ENCODE measurements around the gene ARHGEF39. TPM values are rescaled to one million over a fixed set of nuclear protein-coding genes. Genes with fewer than 3 reads are reported as not detected.

The ARHGEF39 gene
- total RNA-seq, 1 donor from 2014 or later, result 1.2 TPM

DNA sequence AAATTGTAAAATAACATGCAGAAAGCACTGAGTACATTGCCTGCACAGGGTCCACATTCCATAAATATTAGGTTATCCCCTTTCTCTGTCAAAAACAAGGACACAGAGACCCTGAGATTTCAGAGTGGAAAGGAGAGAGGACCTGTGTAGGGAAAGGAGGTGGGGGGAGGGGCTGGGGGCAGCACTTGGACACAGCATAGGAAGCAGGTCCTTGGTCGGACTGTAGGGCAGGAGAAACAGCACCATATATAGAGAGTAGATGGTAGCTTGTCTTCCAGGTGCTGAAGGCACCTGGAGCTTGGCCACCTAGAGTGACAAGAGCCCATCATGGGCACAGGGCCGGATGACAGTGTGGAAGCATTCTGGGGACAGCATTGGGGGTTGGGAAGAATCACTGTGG lies 22.3 kb upstream of the ARHGEF39 start:
- H3K9me3 ChIP-seq, result no peaks in the 10 kb centered on the region
- TF ChIP-seq, protein P1, sequence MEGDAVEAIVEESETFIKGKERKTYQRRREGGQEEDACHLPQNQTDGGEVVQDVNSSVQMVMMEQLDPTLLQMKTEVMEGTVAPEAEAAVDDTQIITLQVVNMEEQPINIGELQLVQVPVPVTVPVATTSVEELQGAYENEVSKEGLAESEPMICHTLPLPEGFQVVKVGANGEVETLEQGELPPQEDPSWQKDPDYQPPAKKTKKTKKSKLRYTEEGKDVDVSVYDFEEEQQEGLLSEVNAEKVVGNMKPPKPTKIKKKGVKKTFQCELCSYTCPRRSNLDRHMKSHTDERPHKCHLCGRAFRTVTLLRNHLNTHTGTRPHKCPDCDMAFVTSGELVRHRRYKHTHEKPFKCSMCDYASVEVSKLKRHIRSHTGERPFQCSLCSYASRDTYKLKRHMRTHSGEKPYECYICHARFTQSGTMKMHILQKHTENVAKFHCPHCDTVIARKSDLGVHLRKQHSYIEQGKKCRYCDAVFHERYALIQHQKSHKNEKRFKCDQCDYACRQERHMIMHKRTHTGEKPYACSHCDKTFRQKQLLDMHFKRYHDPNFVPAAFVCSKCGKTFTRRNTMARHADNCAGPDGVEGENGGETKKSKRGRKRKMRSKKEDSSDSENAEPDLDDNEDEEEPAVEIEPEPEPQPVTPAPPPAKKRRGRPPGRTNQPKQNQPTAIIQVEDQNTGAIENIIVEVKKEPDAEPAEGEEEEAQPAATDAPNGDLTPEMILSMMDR (IDR thresholded peaks at IDR 0.05), result no peak
- H3K4me3 ChIP-seq, result no peak overlapping the region
- ATAC-seq (no peak), DNase-seq (no peak)
- H3K27me3 ChIP-seq (ENCODE audit: low read depth), result no peaks in the 10 kb centered on the region
- peaks cover 11% of the 10 kb centered on the region for H3K36me3 ChIP-seq
- no peak overlapping the region for H3K27ac ChIP-seq
- intact Hi-C loops (cut with DNase I), result no loop called here
- H3K4me1 ChIP-seq, result peaks cover 23% of the 10 kb centered on the region

DNA sequence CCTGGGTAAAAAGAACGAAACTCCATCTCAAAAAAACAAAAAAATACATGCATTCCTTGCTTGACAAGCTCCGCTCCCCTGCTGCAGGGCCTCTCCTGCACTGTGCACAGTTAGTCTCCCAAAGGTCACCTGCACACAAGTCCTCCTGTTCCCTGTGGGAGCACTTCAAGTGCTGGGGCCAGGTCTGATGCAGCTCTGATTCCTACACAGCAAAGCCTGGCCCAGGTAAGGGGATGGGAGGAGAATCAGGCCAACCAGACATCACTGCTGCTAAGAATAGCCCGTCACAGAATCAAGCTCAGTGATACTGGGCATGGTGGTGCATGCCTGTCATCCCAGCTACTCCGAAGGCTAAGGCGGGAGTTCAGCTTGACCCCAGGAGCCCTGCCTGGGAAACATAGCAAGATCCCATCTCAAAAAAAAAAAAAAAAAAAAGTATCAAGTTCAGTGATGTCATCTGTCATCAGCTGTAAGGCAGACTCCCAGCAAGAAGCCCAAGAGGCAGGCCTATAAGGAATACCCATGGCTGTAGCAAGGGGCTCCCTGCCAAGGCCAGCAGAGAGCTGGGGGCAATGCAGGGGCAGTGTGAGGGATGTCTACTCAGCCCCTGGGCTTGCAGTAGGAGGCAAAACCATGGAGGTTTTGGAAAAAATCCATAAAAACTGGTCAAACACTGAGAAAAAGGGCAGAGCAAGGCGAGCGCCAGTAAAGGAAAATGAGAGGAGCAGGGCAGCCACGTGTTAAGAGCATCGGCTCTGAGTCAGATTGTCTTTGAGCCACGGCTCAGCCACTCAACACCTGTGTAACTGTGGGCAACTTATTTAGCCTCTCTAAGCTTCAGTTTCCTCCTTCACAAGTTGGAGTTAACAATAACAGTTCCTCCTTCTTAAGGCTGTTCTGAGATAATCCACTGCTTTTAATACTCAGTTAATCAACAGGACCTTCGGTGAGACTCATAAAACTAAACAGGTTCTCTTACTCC lies 21.5 kb upstream of the ARHGEF39 start:
- peaks cover 21% of the 10 kb centered on the region for H3K4me1 ChIP-seq
- H3K9me3 ChIP-seq, result no peaks in the 10 kb centered on the region
- H3K36me3 ChIP-seq, result peaks cover 11% of the 10 kb centered on the region
- intact Hi-C loops (cut with DNase I), result no loop called here
- H3K4me3 ChIP-seq, result peak overlapping the region; percentile 3
- ATAC-seq (no peak), DNase-seq (no peak)
- H3K27ac ChIP-seq, result no peak overlapping the region
- TF ChIP-seq, protein P1 (IDR thresholded peaks at IDR 0.05), result no peak
- H3K27me3 ChIP-seq (ENCODE audit: low read depth), result no peaks in the 10 kb centered on the region

DNA sequence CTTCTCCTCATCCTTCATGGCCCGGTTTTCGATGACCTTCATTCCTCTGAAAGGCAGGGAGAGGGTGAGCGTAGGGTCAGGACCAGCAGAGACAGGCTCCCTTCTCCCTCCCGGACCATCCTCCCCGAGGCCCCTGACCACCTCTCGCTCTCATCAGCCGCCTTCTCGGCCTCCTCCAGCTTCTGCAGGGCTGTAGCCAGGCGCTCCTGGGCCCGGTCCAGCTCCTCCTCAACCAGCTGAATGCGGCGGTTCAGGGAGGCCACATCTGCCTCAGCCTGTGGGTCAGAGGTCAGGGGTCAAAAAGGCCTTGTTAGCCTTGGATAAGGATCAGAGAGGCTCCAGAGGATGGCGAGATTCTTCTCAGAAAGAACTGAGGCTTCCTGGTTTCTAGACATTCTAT lies 20.5 kb upstream of the ARHGEF39 start:
- Histone ChIP-seq H3K4me3 (no peak overlapping the region), H3K36me3 (peaks cover 11% of the 10 kb centered on the region), H3K9me3 (no peaks in the 10 kb centered on the region), H3K4me1 (peaks cover 16% of the 10 kb centered on the region), H3K27ac (no peak overlapping the region), H3K27me3 (ENCODE audit: low read depth) (no peaks in the 10 kb centered on the region)
- intact Hi-C loops (cut with DNase I), result no loop called here
- TF ChIP-seq, protein P1 (IDR thresholded peaks at IDR 0.05), result no peak
- no peak for DNase-seq
- ATAC-seq, result no peak

DNA sequence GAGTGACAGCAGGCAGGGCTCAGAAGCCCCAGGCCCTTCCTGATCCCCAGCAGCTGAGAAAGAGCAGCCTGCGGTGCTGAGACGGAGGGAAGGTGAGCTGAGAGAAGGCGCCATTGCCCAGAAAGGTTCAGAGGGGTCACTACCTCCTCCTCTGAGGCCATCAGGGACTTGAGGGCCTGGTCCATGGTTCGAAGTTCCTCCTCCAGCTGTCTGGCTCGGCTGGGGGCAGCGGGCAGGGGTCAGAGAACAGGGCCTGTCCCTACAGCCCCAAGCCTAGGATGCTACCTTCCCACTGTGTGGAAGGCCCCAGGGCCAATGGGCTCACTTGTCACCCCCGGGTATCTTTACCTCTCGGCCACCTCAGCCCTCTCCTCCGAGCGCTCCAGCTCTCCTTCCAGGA lies 19.9 kb upstream of the ARHGEF39 start:
- H3K27me3 ChIP-seq (ENCODE audit: low read depth), result no peaks in the 10 kb centered on the region
- peaks cover 12% of the 10 kb centered on the region for H3K4me1 ChIP-seq
- DNase-seq, result no peak
- H3K36me3 ChIP-seq, result peaks cover 11% of the 10 kb centered on the region
- intact Hi-C loops (cut with DNase I), result no loop called here
- TF ChIP-seq, protein P1 (IDR thresholded peaks at IDR 0.05), result no peak
- H3K9me3 ChIP-seq, result no peaks in the 10 kb centered on the region
- H3K27ac ChIP-seq, result no peak overlapping the region
- no peak overlapping the region for H3K4me3 ChIP-seq
- ATAC-seq, result no peak

DNA sequence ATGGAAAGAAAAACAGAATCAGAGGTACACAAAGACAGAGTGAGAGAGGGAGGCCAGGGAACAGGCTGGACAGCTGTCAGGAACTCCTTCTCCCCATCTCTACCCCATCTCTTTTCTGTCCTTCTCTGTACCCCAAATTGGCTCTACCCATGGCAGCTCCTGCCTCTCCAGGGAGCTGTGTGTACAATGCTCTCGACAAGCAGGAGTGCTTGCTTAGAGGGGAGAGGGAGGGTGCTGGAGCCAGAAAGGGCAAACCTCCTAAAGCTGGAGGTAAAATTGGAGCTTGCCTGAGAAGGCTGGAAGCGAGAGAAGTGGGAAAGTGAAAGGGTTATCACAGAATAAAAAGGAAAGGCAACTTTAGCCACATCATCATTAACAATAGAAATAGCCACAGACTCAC lies 18.3 kb upstream of the ARHGEF39 start:
- no peaks in the 10 kb centered on the region for H3K27me3 ChIP-seq (ENCODE audit: low read depth)
- TF ChIP-seq, protein P1 (IDR thresholded peaks at IDR 0.05), result no peak
- DNase-seq (no peak), ATAC-seq (peak; percentile 30 to 72)
- H3K27ac ChIP-seq, result no peak overlapping the region
- intact Hi-C loops (cut with DNase I), result no loop called here
- no peaks in the 10 kb centered on the region for H3K9me3 ChIP-seq
- H3K4me1 ChIP-seq, result peaks cover 10% of the 10 kb centered on the region
- no peak overlapping the region for H3K4me3 ChIP-seq
- H3K36me3 ChIP-seq, result peaks cover 11% of the 10 kb centered on the region

Measured in lower lobe of right lung (tissue), 2 donors.